Esophagus muscularis mucosa (tissue), 4 donors: ENCODE results near the gene E2F6. TPM values are rescaled to one million over a fixed set of nuclear protein-coding genes. Genes with fewer than 3 reads are reported as not detected.

Source experiments
- DNase-seq: peaks from one replicate; pipeline ENCODE4 v3.0.0-alpha.2; 2017; ENCODE audit errors: extremely low spot score
- H3K27ac ChIP-seq, 4 donors: fragments of 200-600 bp; sonication (generic); replicated peaks in 1 of 4; 1 replicate in 3 of 4; 2 replicates in 1 of 4; pipeline ENCODE4 v1.5.1; 2016 to 2019; ENCODE audit warnings: mild to moderate bottlenecking in 1 of 4
- H3K27me3 ChIP-seq, 4 donors: fragments of 200-600 bp; sonication (generic); one replicate each; pipeline versions ENCODE4 v1.5.1 to v1.6.0; 2016 to 2019
- H3K36me3 ChIP-seq, 4 donors: fragments of 200-600 bp; sonication (generic); one replicate each; pipeline ENCODE4 v1.5.1; 2016 to 2019
- H3K4me1 ChIP-seq, 4 donors: fragments of 200-600 bp; sonication (generic); one replicate each; pipeline ENCODE4 v1.5.1; 2016 to 2019
- H3K4me3 ChIP-seq, 4 donors: fragments of 200-600 bp; sonication (generic); 1 replicate in 2 of 4; 2 replicates in 2 of 4; pipeline ENCODE4 v1.5.1; 2016 to 2019; ENCODE audit warnings: mild to moderate bottlenecking in 4 of 4, moderate library complexity in 1 of 4
- H3K9me3 ChIP-seq, 4 donors: fragments of 200-600 bp; sonication (generic); 1 replicate in 3 of 4; 2 replicates in 1 of 4; pipeline ENCODE4 v1.5.1; 2016 to 2019
- CTCF ChIP-seq, 3 experiments: fragments of 200-600 bp in 2 of 3; fragments of 450-650 bp in 1 of 3; sonication (generic) in 2 of 3; IDR thresholded peaks; one replicate each; pipeline ENCODE4 v1.5.1; 2017 to 2019; ENCODE audit warnings: antibody characterized with exemption in 3 of 3, mild to moderate bottlenecking in 2 of 3, moderate library complexity in 1 of 3
- EP300 ChIP-seq: sonication (generic); formaldehyde crosslinking; IDR thresholded peaks from one replicate; pipeline ENCODE4 v1.6.1; 2017; ENCODE audit warnings: antibody characterized with exemption
- POLR2A ChIP-seq: fragments of 450-650 bp; IDR thresholded peaks from one replicate; pipeline ENCODE4 v1.6.1; 2017; ENCODE audit warnings: antibody characterized with exemption, moderate library complexity, mild to moderate bottlenecking, low read depth
- POLR2AphosphoS5 ChIP-seq, 2 donors: sonication (generic); formaldehyde crosslinking; IDR thresholded peaks; one replicate each; pipeline ENCODE4 v1.6.1; 2017; ENCODE audit warnings: antibody characterized with exemption in 2 of 2
- WGBS: methylation state at CpG from one replicate; pipeline ENCODE4 v1.1.5; 2018; 5-methylcytosine and 5-hydroxymethylcytosine counted together
- intact Hi-C: fragments of 100-400 bp; cut with DNase I; formaldehyde crosslinking; loops from one replicate; pipeline ENCODE4 v1.15.1; 2023
- total RNA-seq, 4 donors: library from RNA; depleted of rRNA; stranded (reverse); fragments of >200 nt; gene quantifications; one replicate each; pipeline versions ENCODE4 v1.1.0 to v1.2.1, GENCODE V29; 2016

Gene E2F6
- total RNA-seq, 4 donors from 2014 or later = 10.9 to 18.0 (median 17.0) TPM

- 73% methylated on average over 10 of the region's 10 CpGs for WGBS
- intact Hi-C loops = no loop called here
- no peak for DNase-seq
- Histone ChIP-seq H3K9me3 (no peaks in the 10 kb centered on the region), H3K27me3 (no peaks in the 10 kb centered on the region), H3K27ac (no peak overlapping the region), H3K4me3 (no peak overlapping the region), H3K36me3 (no peaks in the 10 kb centered on the region), H3K4me1 (no peaks in the 10 kb centered on the region)
- TF ChIP-seq POLR2AphosphoS5 (IDR thresholded peaks at IDR 0.05) = no peak
- no peak for TF ChIP-seq CTCF (IDR thresholded peaks at IDR 0.05)
- no peak for TF ChIP-seq POLR2A
- TF ChIP-seq EP300 = no peak
These were observed 7.9 kb upstream of the E2F6 start for GRCh38 chr2:11473659-11474433.

GRCh38 chr2:11467749-11468148 lies 1.8 kb upstream of the E2F6 start:
- Histone ChIP-seq H3K27ac (no peak overlapping the region), H3K4me1 (peaks cover 23 to 36% (median 35%) of the 10 kb centered on the region in 4 donors), H3K4me3 (no peak overlapping the region), H3K36me3 (peaks cover 0 to 8% (median 4%) of the 10 kb centered on the region in 4 donors), H3K27me3 (no peaks in the 10 kb centered on the region), H3K9me3 (no peaks in the 10 kb centered on the region)
- 77% methylated on average over 6 of the region's 6 CpGs for WGBS
- DNase-seq = no peak
- intact Hi-C loops = loop anchor here (10.0 kb wide), 1 partner anchor 653 kb away; the partner anchor contains the start of gene PDIA6
- TF ChIP-seq POLR2A = no peak
- no peak for TF ChIP-seq EP300
- no peak for TF ChIP-seq CTCF (IDR thresholded peaks at IDR 0.05)
- no peak for TF ChIP-seq POLR2AphosphoS5 (IDR thresholded peaks at IDR 0.05)

GRCh38 chr2:11467129-11467649 lies 1.2 kb upstream of the E2F6 start:
- intact Hi-C loops = loop anchor here (10.0 kb wide), 1 partner anchor 652 kb away; the partner anchor contains the start of gene PDIA6
- peak overlapping the region in 1 of 4 donors; percentile 79 for H3K4me3 ChIP-seq
- peaks cover 0 to 8% (median 4%) of the 10 kb centered on the region in 4 donors for H3K36me3 ChIP-seq
- H3K4me1 ChIP-seq = peaks cover 27 to 42% (median 40%) of the 10 kb centered on the region in 4 donors
- no peaks in the 10 kb centered on the region for H3K9me3 ChIP-seq
- DNase-seq = no peak
- no peaks in the 10 kb centered on the region for H3K27me3 ChIP-seq
- no peak for TF ChIP-seq EP300
- no peak for TF ChIP-seq POLR2AphosphoS5 (IDR thresholded peaks at IDR 0.05)
- 83% methylated on average over 5 of the region's 5 CpGs for WGBS
- no peak overlapping the region for H3K27ac ChIP-seq

GRCh38 chr2:11466307-11467128 lies 557 bp upstream of the E2F6 start:
- H3K4me3 ChIP-seq = peak overlapping the region; percentile 57 to 79 (median 74)
- no peaks in the 10 kb centered on the region for H3K9me3 ChIP-seq
- no peak for TF ChIP-seq POLR2A
- no peak for TF ChIP-seq POLR2AphosphoS5 (IDR thresholded peaks at IDR 0.05)
- no peak for TF ChIP-seq EP300
- no peak for TF ChIP-seq CTCF (IDR thresholded peaks at IDR 0.05)
- DNase-seq = no peak
- H3K4me1 ChIP-seq = peaks cover 27 to 47% (median 46%) of the 10 kb centered on the region in 4 donors
- peaks cover 0 to 8% (median 4%) of the 10 kb centered on the region in 4 donors for H3K36me3 ChIP-seq
- intact Hi-C loops = loop anchor here (10.0 kb wide), 1 partner anchor 652 kb away; the partner anchor contains the start of gene PDIA6
- H3K27me3 ChIP-seq = no peaks in the 10 kb centered on the region
- peak overlapping the region; percentile 90 to 96 (median 93) for H3K27ac ChIP-seq
- WGBS = 39% methylated on average over 25 of the region's 26 CpGs
